HFFc6 (cell line): ENCODE results near the gene MSI2. TPM values are rescaled to one million over a fixed set of nuclear protein-coding genes. Genes with fewer than 3 reads are reported as not detected.

Source experiments
- DNase-seq: peaks from one replicate; pipeline ENCODE4 v3.0.0-alpha.2; 2018
- H3K27ac Mint-ChIP-seq: 2 replicates; pipeline ENCODE4 v1.8.0; 2020; ENCODE audit warnings: mild to moderate bottlenecking, mixed read lengths
- H3K27me3 Mint-ChIP-seq: 2 replicates; pipeline ENCODE4 v1.8.0; 2021; ENCODE audit warnings: mild to moderate bottlenecking, moderate library complexity, mixed read lengths; ENCODE audit not compliant: insufficient read depth
- H3K36me3 Mint-ChIP-seq: 2 replicates; pipeline ENCODE4 v1.8.0; 2021; ENCODE audit warnings: low read depth, mixed read lengths
- H3K4me1 Mint-ChIP-seq: 2 replicates; pipeline ENCODE4 v1.8.0; 2020; ENCODE audit warnings: low read depth, mixed read lengths
- H3K4me3 Mint-ChIP-seq: 2 replicates; pipeline ENCODE4 v1.8.0; 2020; ENCODE audit warnings: mild to moderate bottlenecking, moderate library complexity, mixed read lengths
- H3K9me3 Mint-ChIP-seq: 2 replicates; pipeline ENCODE4 v1.8.0; 2020; ENCODE audit warnings: mild to moderate bottlenecking, mixed read lengths
- CTCF ChIP-seq: fragments of 200-600 bp; sonication (generic); IDR thresholded peaks from 2 replicates; pipeline ENCODE4 v1.5.0; 2021; ENCODE audit warnings: antibody characterized with exemption, mild to moderate bottlenecking
- total RNA-seq, 6 experiments: library from RNA; stranded (reverse); fragmentation: NEBNext Ultra II Directional; extraction: Animal tissue kit (Norgen Biotek cat#: 25700); gene quantifications; 2 replicates in 1 of 6; 3 replicates in 5 of 6; pipeline ENCODE4 v1.2.3, GENCODE V29; 2021

MSI2 gene
- total RNA-seq, 6 experiments from 2014 or later: 53.5 to 71.7 (median 55.0) TPM

DNA sequence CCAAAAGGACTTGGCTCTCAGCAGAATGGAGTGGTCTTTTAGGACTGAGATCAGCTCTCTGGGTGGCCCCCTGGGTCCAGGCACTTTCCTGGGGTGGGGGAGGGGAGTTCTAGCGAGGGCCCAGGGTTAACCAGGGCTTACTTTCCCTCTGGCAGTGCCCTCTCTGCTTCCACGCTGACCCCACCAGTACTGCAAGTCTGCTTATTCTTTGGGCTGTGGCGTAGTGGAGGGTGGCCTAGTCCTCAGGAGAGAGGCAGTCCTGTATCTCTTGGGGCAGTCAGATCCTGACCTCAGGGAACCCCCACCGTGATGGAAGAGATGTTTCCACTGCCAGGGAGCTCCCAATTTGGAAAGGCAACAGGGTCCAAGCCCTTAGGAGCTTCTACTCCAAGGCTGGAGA, 409.4 kb downstream of the MSI2 start:
- no peak for DNase-seq
- no peak overlapping the region for H3K4me3 Mint-ChIP-seq
- H3K36me3 Mint-ChIP-seq: no peaks in the 10 kb centered on the region

DNA sequence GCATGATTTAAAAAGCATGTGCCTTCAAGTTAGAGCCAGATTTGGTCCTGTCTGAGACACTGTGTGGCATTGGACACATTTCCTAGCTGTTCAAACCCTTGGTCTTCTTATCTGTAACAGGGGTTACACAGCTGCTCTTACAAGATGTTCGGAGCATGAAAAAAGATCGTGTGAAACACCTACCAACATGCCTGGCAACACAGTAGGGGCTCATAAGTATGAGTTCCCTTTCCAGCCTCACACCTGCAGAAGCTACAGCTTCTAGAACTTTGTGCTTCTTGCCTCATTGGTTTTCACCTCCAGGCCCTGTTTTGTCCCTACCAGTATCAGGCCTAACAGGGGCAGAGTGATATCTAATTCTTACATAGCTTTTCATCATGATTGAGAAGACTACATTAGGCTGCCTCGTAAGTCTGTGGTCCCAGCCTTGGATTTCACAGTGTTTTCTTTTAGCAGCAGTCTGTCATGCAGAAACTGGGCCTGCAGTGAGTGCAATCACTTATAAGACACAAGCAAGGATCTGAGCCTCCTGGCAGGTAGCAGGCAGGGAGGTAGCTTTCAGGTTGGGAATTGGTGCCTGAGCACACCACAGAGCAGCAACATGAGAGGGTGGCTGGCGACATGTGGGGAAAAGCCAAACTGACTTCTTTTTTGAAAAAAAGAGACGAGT, 410.0 kb downstream of the MSI2 start:
- Mint-ChIP-seq H3K27ac (no peak overlapping the region), H3K36me3 (no peaks in the 10 kb centered on the region), H3K4me3 (no peak overlapping the region), H3K9me3 (no peaks in the 10 kb centered on the region), H3K27me3 (peaks cover 2% of the 10 kb centered on the region; the same call in 1 of the 2 replicates), H3K4me1 (peaks cover 50% of the 10 kb centered on the region)
- DNase-seq: no peak
- no peak for TF ChIP-seq CTCF

More for the DNA sequence above, 409.4 kb downstream of the MSI2 start:
- no peaks in the 10 kb centered on the region for H3K9me3 Mint-ChIP-seq
- no peak for TF ChIP-seq CTCF
- peaks cover 2% of the 10 kb centered on the region; the same call in 1 of the 2 replicates for H3K27me3 Mint-ChIP-seq
- H3K27ac Mint-ChIP-seq: no peak overlapping the region
- H3K4me1 Mint-ChIP-seq: peaks cover 50% of the 10 kb centered on the region

GRCh38 chr17:57666946-57667345, 410.6 kb downstream of the MSI2 start:
- no peak overlapping the region for H3K4me3 Mint-ChIP-seq

GRCh38 chr17:57667461-57667923, 411.2 kb downstream of the MSI2 start:
- H3K27me3 Mint-ChIP-seq: peaks cover 2% of the 10 kb centered on the region; the same call in 1 of the 2 replicates
- H3K9me3 Mint-ChIP-seq: no peaks in the 10 kb centered on the region
- no peak for DNase-seq
- H3K27ac Mint-ChIP-seq: no peak overlapping the region
- peaks cover 50% of the 10 kb centered on the region for H3K4me1 Mint-ChIP-seq
- H3K36me3 Mint-ChIP-seq: no peaks in the 10 kb centered on the region
- TF ChIP-seq CTCF: no peak
- no peak overlapping the region for H3K4me3 Mint-ChIP-seq

More at GRCh38 chr17:57666946-57667345, 410.6 kb downstream of the MSI2 start:
- no peak for DNase-seq
- H3K9me3 Mint-ChIP-seq: no peaks in the 10 kb centered on the region
- peaks cover 2% of the 10 kb centered on the region; the same call in 1 of the 2 replicates for H3K27me3 Mint-ChIP-seq
- TF ChIP-seq CTCF: no peak
- H3K27ac Mint-ChIP-seq: no peak overlapping the region
- H3K36me3 Mint-ChIP-seq: no peaks in the 10 kb centered on the region
- peaks cover 50% of the 10 kb centered on the region for H3K4me1 Mint-ChIP-seq

- peaks cover 50% of the 10 kb centered on the region for H3K4me1 Mint-ChIP-seq
- no peaks in the 10 kb centered on the region; the same call in 1 of the 2 replicates for H3K27me3 Mint-ChIP-seq
- no peak for DNase-seq
- no peaks in the 10 kb centered on the region for H3K9me3 Mint-ChIP-seq
- H3K27ac Mint-ChIP-seq: no peak overlapping the region
- no peak for TF ChIP-seq CTCF
- H3K36me3 Mint-ChIP-seq: no peaks in the 10 kb centered on the region
- no peak overlapping the region for H3K4me3 Mint-ChIP-seq
Observed at GRCh38 chr17:57668332-57668731, 412.0 kb downstream of the MSI2 start.
